HG03066 (cell line): ENCODE results near the gene TMEM201.
"Not testable (repeated sequence)": the region's sequence is repeated elsewhere in the genome, so short reads cannot be mapped to it uniquely, and the experiment has no call there.

Experiments
- ATAC-seq: cut with Tn5 transposase; IDR thresholded peaks from one replicate; pipeline ENCODE4 v1.9.1; 2021; ENCODE audit warnings: low read depth; ENCODE audit not compliant: unreplicated experiment

Gene TMEM201

DNA sequence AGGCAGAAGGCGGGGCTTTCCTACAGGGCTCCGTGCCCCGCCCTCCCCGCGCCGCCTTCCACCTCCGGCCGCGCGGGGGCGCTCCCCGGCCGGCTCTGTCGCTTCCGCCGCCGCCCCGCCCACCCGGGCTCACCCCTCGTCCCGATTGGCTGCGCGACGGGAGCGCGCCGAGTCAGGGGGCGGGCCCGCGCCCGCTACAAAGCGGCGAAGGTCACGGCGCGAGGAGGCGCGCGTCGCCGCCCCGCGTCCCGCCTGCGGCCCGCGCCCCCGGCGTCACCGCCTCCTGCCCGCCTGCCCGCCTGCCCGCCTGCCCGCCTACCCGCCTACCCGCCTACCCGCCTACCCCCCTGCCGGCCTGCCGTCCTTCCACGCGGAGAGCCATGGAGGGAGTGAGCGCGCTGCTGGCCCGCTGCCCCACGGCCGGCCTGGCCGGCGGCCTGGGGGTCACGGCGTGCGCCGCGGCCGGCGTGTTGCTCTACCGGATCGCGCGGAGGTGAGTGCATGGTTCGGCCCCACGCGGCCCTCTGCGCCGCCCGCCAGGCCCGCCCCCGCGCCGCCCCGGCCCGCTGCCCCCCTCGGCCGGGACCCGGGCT, at the start of gene TMEM201:
Gene TMEM201 (plus strand): TSS at position 361 of the 593 bp plus-strand sequence. CDS start 20 bp downstream, at position 381.
- peak; percentile 65 for ATAC-seq

DNA sequence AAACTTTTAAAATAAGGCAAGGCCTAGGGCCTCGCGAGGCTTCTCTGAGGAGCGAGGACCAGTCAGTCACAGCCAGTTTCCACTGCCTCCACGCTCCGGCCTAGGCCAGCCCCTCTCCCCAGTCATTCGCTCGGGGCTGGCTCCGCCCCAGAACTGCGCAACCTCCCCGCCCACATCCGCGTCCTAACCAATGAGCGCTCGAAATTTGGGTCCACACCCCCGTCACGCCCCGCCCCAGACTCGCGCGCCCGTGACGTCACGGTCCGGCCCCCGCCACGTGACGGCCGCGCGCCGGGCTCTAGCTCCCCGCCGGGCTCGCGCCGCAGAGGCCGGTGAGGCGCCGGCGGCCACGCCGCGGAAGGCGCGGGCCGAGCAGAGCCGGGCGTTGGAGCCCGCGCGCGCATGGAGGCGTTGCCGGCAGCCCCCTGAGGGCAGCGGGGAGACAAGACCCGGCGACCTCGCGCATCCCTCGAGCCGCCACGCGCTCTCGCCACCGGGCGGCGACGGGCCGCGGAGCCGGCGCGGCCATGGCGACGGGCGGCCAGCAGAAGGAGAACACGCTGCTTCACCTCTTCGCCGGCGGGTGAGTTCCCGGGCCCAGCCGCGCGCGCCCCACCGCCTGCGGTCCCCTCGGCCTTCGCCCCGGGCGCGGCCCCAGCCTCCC, 49.4 kb upstream of the TMEM201 start, which contains the start of gene SLC25A33:
Gene SLC25A33 (plus strand): TSS at position 301 of the 664 bp plus-strand sequence. CDS start 227 bp downstream, at position 528.
- peak; percentile 90 for ATAC-seq

DNA sequence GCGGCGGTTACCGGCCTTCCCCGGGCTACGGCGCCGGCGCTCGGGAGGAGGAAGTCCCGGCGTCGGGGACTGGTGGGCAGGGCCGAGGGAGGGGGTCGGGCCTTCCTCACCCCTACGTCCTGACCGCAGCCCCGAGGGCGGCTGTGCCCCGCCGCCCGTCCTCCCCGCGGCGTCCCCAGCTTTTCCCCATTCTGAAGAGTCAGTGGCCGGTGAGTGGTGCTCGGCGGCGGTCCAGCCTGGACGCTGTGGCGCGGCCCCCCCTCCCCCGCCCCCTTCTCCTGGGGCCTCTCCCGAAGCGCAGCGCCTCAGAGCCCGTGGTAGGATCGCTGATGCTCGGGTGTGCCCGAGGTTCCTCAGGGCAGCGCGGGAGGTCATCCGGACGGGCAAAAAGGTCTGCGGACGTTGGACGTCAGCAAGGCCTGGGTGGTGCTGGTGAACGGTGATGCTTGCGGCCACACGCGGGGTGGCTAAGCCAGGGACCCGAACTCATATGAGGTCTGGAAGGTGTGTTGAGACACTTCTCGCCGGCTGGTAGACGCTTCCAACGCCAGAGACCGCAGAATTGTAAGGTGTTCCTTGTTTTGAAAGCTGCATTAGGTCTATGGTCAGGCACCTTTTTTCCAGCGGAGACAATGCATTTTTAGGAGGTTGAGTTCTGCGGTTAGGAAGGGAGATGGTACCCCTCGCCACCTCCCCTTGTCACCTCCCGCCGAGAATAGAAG, 48.7 kb upstream of the TMEM201 start:
- ATAC-seq = peak; percentile 37

DNA sequence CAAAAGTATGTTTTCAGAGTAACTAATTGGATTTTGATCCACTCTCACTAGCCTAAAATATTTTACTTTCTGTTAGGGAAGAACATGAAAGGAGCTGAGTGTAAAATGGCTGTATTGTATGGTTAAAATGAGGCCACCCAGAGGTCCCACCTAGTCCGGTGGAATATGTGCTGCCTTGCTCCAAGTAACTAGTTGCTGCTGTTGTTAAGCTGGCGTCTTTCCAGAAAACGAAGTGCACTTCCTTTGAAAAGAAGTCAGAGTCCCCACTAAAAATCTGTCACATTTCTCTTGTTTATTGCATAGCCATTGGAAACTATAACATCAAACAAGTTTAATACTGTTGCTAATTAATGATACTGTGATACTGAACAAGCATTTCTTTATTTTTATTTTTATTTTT, 46.3 kb upstream of the TMEM201 start:
- no peak for ATAC-seq

- no peak for ATAC-seq
Observed at GRCh38 chr1:9544926-9545325, 43.8 kb upstream of the TMEM201 start.

GRCh38 chr1:9549955-9550546, 38.7 kb upstream of the TMEM201 start:
- ATAC-seq = no peak

GRCh38 chr1:9551984-9552383, 36.7 kb upstream of the TMEM201 start:
- ATAC-seq = no peak

DNA sequence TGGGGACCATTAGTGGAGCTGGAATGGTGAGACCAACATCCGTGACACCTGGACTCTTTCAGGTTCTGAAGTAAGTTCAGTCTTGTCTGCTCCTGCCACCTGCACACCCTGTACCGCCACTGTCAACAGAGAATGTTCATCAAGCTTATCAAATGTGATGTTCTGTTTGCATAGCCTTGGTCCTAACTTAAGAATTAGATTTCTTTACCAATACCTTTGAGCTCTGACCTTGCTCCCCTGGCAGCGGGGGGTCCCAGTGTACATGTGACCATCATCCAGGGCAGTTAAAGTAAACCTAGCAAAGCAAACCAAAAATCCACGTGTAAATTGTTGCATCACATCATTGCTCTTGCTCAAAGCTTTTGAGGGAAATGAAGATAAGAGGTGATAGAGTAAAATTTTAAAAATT, 35.0 kb upstream of the TMEM201 start:
- ATAC-seq = no peak

DNA sequence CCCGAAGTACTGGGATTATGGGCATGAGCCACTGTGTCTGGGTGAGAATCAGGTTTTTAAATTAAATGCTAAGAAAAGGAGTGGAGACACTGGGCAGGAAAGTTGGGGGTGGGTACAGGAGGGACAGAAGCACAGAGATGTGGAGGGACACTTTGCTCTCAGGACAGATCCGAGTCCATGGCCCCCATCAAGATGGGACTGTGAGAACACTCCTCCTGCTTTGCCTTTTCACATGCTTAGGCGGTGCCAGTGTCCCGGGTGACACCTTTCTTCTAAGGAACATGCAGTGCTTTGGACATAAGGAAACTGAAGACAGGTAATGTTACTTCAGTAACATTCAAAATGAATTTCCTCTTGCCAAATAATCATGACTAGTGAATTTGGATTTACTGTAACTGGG, 32.8 kb upstream of the TMEM201 start:
- no peak for ATAC-seq

DNA sequence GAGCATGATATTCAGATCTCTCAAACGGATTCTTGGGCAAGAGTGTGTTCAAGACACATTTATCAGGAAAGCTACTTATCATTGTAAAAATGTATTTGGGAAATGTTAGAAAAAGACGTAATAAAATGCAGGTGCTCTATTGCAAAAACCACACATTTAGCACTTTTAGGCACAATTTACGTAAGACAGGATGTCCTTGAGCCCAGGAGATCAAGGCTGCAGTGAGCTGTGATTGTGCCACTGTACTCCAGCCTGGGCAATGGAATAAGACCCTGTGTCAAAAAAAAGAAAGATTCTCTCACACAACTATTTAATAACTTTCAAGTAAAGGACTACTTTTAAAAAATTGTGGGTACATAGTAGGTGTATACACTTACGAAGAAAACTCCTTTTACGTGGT, 31.1 kb upstream of the TMEM201 start:
- no peak for ATAC-seq

DNA sequence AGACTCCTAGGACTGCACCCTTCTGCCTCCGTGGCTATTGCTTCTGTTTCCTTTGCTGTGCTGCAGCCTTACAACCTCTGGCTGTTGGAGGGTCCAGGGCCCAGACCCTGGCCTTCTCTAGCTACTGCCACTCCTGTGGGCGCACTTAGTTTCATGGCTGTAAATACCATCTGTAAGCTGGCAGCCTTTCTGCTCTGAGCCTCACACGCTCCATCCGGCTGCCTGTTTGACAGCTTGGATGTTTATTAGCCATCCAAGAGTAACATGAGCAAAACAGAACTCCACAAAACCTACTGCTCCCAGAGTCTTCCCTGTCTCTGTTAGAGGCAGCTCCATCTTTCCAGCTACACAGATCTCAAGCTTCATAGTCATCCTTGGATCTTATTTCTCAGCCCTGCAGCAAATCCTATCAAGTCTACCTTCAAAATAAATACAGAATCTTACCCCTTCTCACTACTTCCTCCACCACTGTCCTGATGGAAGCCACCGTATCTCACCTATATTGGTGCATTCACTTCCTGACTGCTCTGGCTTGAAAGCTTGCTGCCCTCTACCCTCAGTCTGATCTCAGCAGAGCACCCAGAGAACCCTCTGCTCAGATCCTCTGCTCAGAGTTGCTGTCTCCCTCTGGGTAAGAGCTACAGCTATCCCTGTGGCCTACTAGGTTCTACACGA, 30.3 kb upstream of the TMEM201 start:
- ATAC-seq = no peak

DNA sequence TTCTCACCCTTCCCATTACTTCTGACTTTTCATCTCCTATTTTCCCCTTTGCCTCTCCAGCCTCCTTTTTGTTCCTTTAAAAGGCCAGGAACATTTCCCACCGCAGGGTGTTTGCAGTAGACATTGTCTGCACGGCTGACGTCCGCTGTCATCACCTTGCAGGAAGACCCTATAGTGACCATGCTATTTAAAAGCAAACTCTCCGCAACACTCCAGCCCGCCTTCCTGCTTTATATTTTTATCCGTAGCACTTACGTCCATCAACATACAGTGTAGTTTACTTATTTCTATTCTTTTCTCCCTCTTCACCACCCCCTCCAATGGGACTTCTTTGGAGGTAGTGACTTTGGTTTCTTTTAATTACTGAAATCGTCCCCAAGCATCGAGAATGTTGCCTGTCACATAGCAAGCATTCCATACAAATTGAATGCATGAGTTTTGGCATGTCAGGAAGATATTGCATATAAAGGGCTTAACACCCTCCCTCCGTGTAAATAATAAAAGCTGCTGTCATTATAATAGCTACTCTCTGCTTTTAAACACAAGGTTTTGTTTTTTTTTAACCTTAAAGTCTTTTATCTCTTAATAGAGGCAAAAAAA, 29.7 kb upstream of the TMEM201 start:
- ATAC-seq = no peak

DNA sequence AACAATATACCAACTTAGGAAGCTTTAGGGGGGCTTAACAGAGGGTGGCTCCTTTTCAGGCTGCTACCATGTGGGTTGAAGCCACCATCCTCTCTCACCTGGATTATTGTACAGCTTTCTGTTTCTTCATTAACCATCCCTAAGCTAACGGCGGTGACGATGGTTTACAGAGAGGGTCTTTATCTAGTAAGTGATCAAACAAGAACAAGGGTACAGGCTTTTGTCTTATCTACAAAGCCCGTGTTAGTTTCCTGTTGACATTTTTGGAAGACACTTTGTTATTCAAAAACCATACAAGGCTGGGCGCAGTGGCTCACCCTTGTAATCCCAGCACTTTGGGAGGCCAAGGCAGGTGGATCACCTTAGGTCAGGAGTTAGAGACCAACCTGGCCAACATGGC, 29.0 kb upstream of the TMEM201 start:
- ATAC-seq = no peak

GRCh38 chr1:9560090-9560489, 28.6 kb upstream of the TMEM201 start:
- ATAC-seq = not testable (repeated sequence)

GRCh38 chr1:9561429-9561828, 27.3 kb upstream of the TMEM201 start:
- no peak for ATAC-seq

DNA sequence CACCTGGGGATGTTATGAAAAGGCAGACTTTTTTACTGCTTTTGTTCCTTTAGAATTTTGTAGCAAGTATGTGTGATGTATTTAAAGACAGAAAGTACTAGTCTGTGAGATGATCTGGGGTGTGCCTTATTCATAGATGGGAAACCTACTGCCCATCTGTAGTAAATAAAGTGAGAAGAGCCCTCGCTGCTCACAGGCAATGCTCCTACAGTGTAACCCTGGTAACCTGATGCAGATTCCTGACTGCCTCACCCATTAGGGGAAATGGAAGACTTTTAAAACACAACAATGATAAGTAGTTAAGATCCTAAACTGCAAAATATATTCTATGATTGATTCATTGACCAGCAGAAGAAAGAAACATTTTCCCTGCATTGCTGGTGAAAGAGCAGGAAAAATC, 19.4 kb upstream of the TMEM201 start:
- ATAC-seq = no peak

- ATAC-seq = not testable (repeated sequence)
Observed at GRCh38 chr1:9570886-9571529, 17.7 kb upstream of the TMEM201 start.

DNA sequence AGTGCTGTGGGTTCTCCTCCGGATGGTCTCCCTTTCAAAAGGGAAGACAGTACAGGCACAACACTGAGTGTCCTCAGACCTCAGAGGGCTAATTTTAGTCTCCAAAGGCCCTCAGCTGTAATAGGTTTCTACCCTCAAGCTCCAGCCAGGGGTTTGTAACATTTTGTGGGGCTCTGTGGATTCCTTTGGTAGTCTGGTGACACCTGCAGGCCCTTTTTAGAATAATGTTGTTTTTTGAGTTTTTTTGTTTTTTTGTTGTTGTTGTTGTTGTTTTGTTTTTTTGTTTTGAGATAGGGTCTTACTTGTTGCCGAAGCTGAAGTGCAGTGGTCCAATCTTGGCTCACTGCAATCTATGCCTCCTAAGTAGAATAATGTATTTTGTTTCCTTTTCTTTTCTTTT, 15.0 kb upstream of the TMEM201 start:
- no peak for ATAC-seq

DNA sequence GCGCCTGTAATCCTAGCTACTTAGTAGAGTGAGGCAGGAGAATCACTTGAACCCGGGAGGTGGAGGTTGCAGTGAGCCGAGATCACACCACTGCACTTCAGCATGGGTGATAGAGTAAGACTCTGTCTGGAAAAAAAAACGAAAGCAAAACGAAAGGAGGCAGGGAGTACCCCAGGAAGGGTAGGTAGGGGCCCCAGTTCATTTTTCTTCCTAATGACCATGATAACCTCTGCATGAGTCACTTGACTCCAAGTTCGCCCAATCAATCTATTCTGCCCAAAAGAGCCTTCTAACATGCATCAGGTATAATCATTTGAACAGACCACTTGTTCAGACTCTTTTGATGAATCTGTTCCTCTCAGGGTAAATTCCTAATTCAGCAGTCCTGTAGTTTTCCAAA, 13.2 kb upstream of the TMEM201 start:
- no peak for ATAC-seq

DNA sequence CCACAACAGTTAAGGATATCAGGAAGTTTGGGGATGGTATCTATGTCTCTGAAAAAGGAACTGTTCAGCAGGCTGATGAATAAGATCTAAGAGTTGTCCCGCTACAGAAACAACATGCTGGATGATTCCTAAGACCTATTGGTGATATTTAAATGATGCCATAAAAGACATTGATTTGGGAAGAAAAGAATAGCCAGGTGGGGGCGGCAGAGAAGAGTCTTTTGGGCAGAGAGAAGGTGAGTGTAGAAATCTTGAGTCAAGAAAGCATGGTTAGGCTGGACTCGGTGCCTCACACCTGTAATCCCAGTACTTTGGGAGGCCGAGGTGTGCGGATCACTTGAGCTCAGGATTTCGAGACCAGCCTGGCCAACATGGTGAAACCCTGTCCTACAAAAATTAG, 11.8 kb upstream of the TMEM201 start:
- ATAC-seq = no peak
